Ishikawa (cell line): Measurements from ENCODE around the gene COL20A1.
"Not testable (repeated sequence)": the region's sequence is repeated elsewhere in the genome, so short reads cannot be mapped to it uniquely, and the experiment has no call there.

ENCODE experiments used
- CEBPB ChIP-seq: IDR thresholded peaks from 2 replicates; pipeline ENCODE4 v1.6.1; 2012
- EGR1 ChIP-seq: IDR thresholded peaks from 2 replicates; pipeline ENCODE4 v1.6.1; 2012
- EP300 ChIP-seq: IDR thresholded peaks from 2 replicates; pipeline ENCODE4 v1.6.1; 2012; ENCODE audit warnings: borderline replicate concordance
- FOXM1 ChIP-seq: IDR thresholded peaks from 2 replicates; pipeline ENCODE4 v1.6.1; 2012; ENCODE audit warnings: low read depth, borderline replicate concordance
- NFIC ChIP-seq: IDR thresholded peaks from 2 replicates; pipeline ENCODE4 v1.6.1; 2012
- TEAD4 ChIP-seq: IDR thresholded peaks from 2 replicates; pipeline ENCODE4 v1.6.1; 2012
- YY1 ChIP-seq: IDR thresholded peaks from 2 replicates; pipeline ENCODE4 v1.6.1; 2012; ENCODE audit warnings: low read depth
- ZBTB7A ChIP-seq: IDR thresholded peaks from 2 replicates; pipeline ENCODE4 v1.6.1; 2012; ENCODE audit warnings: low read depth
- TF ChIP-seq, protein P1 (sequence below): IDR thresholded peaks from 2 replicates; pipeline ENCODE4 v1.6.1; 2012; ENCODE audit warnings: low read depth, mild to moderate bottlenecking
- TF ChIP-seq, protein P2 (sequence below): IDR thresholded peaks from 2 replicates; pipeline ENCODE4 v1.6.1; 2012
- TF ChIP-seq, protein P3 (sequence below): IDR thresholded peaks from 2 replicates; pipeline ENCODE4 v1.6.1; 2012

DNA sequence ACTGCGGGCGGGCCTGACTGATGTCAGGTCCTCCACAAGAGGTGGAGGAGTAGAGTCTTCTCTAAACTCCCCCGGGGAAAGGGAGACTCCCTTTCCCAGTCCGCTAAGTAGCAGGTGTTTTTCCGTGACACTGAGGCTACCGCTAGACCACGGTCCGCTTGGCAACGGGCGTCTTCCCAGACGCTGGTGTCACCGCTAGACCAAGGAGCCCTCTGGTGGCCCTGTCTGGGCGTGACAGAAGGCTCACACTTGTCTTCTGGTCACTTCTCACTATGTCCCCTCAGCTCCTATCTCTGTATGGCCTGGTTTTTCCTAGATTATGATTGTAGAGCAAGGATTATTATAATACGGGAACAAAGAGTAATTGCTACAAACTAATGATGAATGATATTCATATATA lies 41.6 kb upstream of the COL20A1 start:
- not testable (repeated sequence) for TF ChIP-seq YY1, FOXM1, EP300, EGR1, ZBTB7A, TEAD4, CEBPB, NFIC
- TF ChIP-seq, protein P1, sequence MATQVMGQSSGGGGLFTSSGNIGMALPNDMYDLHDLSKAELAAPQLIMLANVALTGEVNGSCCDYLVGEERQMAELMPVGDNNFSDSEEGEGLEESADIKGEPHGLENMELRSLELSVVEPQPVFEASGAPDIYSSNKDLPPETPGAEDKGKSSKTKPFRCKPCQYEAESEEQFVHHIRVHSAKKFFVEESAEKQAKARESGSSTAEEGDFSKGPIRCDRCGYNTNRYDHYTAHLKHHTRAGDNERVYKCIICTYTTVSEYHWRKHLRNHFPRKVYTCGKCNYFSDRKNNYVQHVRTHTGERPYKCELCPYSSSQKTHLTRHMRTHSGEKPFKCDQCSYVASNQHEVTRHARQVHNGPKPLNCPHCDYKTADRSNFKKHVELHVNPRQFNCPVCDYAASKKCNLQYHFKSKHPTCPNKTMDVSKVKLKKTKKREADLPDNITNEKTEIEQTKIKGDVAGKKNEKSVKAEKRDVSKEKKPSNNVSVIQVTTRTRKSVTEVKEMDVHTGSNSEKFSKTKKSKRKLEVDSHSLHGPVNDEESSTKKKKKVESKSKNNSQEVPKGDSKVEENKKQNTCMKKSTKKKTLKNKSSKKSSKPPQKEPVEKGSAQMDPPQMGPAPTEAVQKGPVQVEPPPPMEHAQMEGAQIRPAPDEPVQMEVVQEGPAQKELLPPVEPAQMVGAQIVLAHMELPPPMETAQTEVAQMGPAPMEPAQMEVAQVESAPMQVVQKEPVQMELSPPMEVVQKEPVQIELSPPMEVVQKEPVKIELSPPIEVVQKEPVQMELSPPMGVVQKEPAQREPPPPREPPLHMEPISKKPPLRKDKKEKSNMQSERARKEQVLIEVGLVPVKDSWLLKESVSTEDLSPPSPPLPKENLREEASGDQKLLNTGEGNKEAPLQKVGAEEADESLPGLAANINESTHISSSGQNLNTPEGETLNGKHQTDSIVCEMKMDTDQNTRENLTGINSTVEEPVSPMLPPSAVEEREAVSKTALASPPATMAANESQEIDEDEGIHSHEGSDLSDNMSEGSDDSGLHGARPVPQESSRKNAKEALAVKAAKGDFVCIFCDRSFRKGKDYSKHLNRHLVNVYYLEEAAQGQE, result not testable (repeated sequence)
- TF ChIP-seq, protein P2, sequence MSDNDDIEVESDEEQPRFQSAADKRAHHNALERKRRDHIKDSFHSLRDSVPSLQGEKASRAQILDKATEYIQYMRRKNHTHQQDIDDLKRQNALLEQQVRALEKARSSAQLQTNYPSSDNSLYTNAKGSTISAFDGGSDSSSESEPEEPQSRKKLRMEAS, result not testable (repeated sequence)
- TF ChIP-seq, protein P3, sequence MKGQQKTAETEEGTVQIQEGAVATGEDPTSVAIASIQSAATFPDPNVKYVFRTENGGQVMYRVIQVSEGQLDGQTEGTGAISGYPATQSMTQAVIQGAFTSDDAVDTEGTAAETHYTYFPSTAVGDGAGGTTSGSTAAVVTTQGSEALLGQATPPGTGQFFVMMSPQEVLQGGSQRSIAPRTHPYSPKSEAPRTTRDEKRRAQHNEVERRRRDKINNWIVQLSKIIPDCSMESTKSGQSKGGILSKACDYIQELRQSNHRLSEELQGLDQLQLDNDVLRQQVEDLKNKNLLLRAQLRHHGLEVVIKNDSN, result not testable (repeated sequence)
